ENCODE measurements around the gene WAPL.
A peak's percentile ranks its signal among the peaks of the same experiment; 100 is the strongest.

Gene WAPL

GRCh38 chr10:86411852-86412560 lies 109.6 kb downstream of the WAPL start:
- Histone ChIP-seq H3K4me3 (ENCODE audit: low read length) (peak overlapping the region; percentile 67), H3K27ac (ENCODE audit: low read depth, low read length) (peak overlapping the region; percentile 99)

GRCh38 chr10:86411281-86411841 lies 110.2 kb downstream of the WAPL start:
- no peaks in the 10 kb centered on the region for H3K9me2 ChIP-seq (replicated peaks; ENCODE audit: control insufficient read depth, low read length)
- H3K4me1 ChIP-seq (ENCODE audit: control insufficient read depth, low read length) = peaks cover 74% of the 10 kb centered on the region
- no peaks in the 10 kb centered on the region for H3K27me3 ChIP-seq (ENCODE audit: control insufficient read depth, low read length)
- peak overlapping the region; percentile 67 for H3K4me3 ChIP-seq (ENCODE audit: low read length)
- H3K4me2 ChIP-seq (ENCODE audit: low read length) = peak overlapping the region; percentile 91
- H3K9me3 ChIP-seq (ENCODE audit: control insufficient read depth, insufficient read depth, low read length) = peaks cover 4% of the 10 kb centered on the region
- H3K36me3 ChIP-seq (ENCODE audit: control insufficient read depth, low read length) = peaks cover 7% of the 10 kb centered on the region
- H3K79me2 ChIP-seq (ENCODE audit: control insufficient read depth, low read length) = no peaks in the 10 kb centered on the region
- no peaks in the 10 kb centered on the region for H4K20me1 ChIP-seq (ENCODE audit: control insufficient read depth, insufficient read depth, low read depth, low read length)
- TF ChIP-seq EZH2phosphoT487 (IDR thresholded peaks at IDR 0.05; ENCODE audit: borderline replicate concordance, low read length) (no peak), CTCF (IDR thresholded peaks at IDR 0.05; ENCODE audit: low read depth, low read length, poor library complexity, severe bottlenecking) (no peak)
- H3F3A ChIP-seq (ENCODE audit: control insufficient read depth, insufficient read depth) = peaks cover 55% of the 10 kb centered on the region
- peak overlapping the region; percentile 99 for H3K27ac ChIP-seq (ENCODE audit: low read depth, low read length)

More at GRCh38 chr10:86411852-86412560, 109.6 kb downstream of the WAPL start:
- Histone ChIP-seq H4K20me1 (ENCODE audit: control insufficient read depth, insufficient read depth, low read depth, low read length) (no peaks in the 10 kb centered on the region), H3K4me2 (ENCODE audit: low read length) (peak overlapping the region; percentile 91), H3K79me2 (ENCODE audit: control insufficient read depth, low read length) (no peaks in the 10 kb centered on the region), H3K9me3 (ENCODE audit: control insufficient read depth, insufficient read depth, low read length) (peaks cover 4% of the 10 kb centered on the region), H3F3A (ENCODE audit: control insufficient read depth, insufficient read depth) (peaks cover 54% of the 10 kb centered on the region), H3K27me3 (ENCODE audit: control insufficient read depth, low read length) (no peaks in the 10 kb centered on the region), H3K4me1 (ENCODE audit: control insufficient read depth, low read length) (peaks cover 80% of the 10 kb centered on the region), H3K36me3 (ENCODE audit: control insufficient read depth, low read length) (peaks cover 7% of the 10 kb centered on the region), H3K9me2 (replicated peaks; ENCODE audit: control insufficient read depth, low read length) (no peaks in the 10 kb centered on the region)
- TF ChIP-seq CTCF (IDR thresholded peaks at IDR 0.05; ENCODE audit: low read depth, low read length, poor library complexity, severe bottlenecking) (no peak), EZH2phosphoT487 (IDR thresholded peaks at IDR 0.05; ENCODE audit: borderline replicate concordance, low read length) (no peak)

- Histone ChIP-seq H3K4me3 (ENCODE audit: low read length) (peak overlapping the region; percentile 67), H3K36me3 (ENCODE audit: control insufficient read depth, low read length) (peaks cover 7% of the 10 kb centered on the region), H3F3A (ENCODE audit: control insufficient read depth, insufficient read depth) (peaks cover 54% of the 10 kb centered on the region), H3K9me3 (ENCODE audit: control insufficient read depth, insufficient read depth, low read length) (peaks cover 4% of the 10 kb centered on the region), H3K79me2 (ENCODE audit: control insufficient read depth, low read length) (no peaks in the 10 kb centered on the region), H3K9me2 (replicated peaks; ENCODE audit: control insufficient read depth, low read length) (no peaks in the 10 kb centered on the region), H3K4me1 (ENCODE audit: control insufficient read depth, low read length) (peaks cover 66% of the 10 kb centered on the region), H3K27me3 (ENCODE audit: control insufficient read depth, low read length) (no peaks in the 10 kb centered on the region), H3K4me2 (ENCODE audit: low read length) (peak overlapping the region; percentile 91), H4K20me1 (ENCODE audit: control insufficient read depth, insufficient read depth, low read depth, low read length) (no peaks in the 10 kb centered on the region), H3K27ac (ENCODE audit: low read depth, low read length) (peak overlapping the region; percentile 99)
- no peak for TF ChIP-seq CTCF (IDR thresholded peaks at IDR 0.05; ENCODE audit: low read depth, low read length, poor library complexity, severe bottlenecking)
- no peak for TF ChIP-seq EZH2phosphoT487 (IDR thresholded peaks at IDR 0.05; ENCODE audit: borderline replicate concordance, low read length)
Measured at GRCh38 chr10:86410542-86411124, 111.0 kb downstream of the WAPL start.

Measured in DOHH2 (cell line).